OCI-LY3 (cell line): ENCODE measurements around the gene CNDP1.

Experiments
- H2AFZ ChIP-seq: fragments of 200-600, 300-600 bp; shearing (Covaris generic); 2 replicates; pipeline ENCODE4 v1.6.0; 2014; ENCODE audit warnings: antibody characterized with exemption, low read depth, low read length
- H3K27ac ChIP-seq: fragments of 200-600, 300-600 bp; sonication (generic); 2 replicates; pipeline ENCODE4 v1.5.1; 2014; ENCODE audit warnings: mild to moderate bottlenecking, low read length, moderate library complexity, mixed read lengths
- H3K27me3 ChIP-seq: fragments of 200-600, 300-600 bp; sonication (generic); 2 replicates; pipeline ENCODE4 v1.6.1; 2014; ENCODE audit warnings: low read depth, low read length, mixed read lengths
- H3K36me3 ChIP-seq: fragments of 200-600, 300-600 bp; sonication (generic); replicated peaks from 2 replicates; pipeline ENCODE3; 2014; ENCODE audit warnings: low read depth, low read length, mixed read lengths
- H3K4me1 ChIP-seq: fragments of 300-600, 200-600 bp; sonication (generic); 2 replicates; pipeline ENCODE4 v1.6.1; 2014; ENCODE audit warnings: low read length, mixed read lengths
- H3K4me2 ChIP-seq: fragments of 200-600, 300-600 bp; sonication (generic); 2 replicates; pipeline ENCODE4 v1.6.1; 2014; ENCODE audit warnings: low read length, mixed read lengths
- H3K4me3 ChIP-seq: fragments of 300-600, 200-600 bp; sonication (generic); 2 replicates; pipeline ENCODE4 v1.5.1; 2014; ENCODE audit warnings: antibody characterized with exemption, mild to moderate bottlenecking, low read length, moderate library complexity
- H3K79me2 ChIP-seq: fragments of 300-600, 200-600 bp; shearing (Covaris generic); 2 replicates; pipeline ENCODE4 v1.6.1; 2014; ENCODE audit warnings: mild to moderate bottlenecking, low read length, mixed read lengths
- H3K9ac ChIP-seq: fragments of 300-600, 200-600 bp; shearing (Covaris generic); 2 replicates; pipeline ENCODE4 v1.6.0; 2014; ENCODE audit warnings: mild to moderate bottlenecking, low read length, moderate library complexity
- H3K9me3 ChIP-seq: fragments of 200-600, 300-600 bp; shearing (Covaris generic); 2 replicates; pipeline ENCODE4 v1.6.1; 2014; ENCODE audit warnings: low read length, mixed read lengths; ENCODE audit not compliant: insufficient read depth
- H4K20me1 ChIP-seq: fragments of 200-600, 300-600 bp; sonication (generic); 2 replicates; pipeline ENCODE4 v1.6.1; 2016; ENCODE audit warnings: low read length, mixed read lengths; ENCODE audit not compliant: insufficient read depth
- EZH2phosphoT487 ChIP-seq: fragments of 200-600 bp; shearing (Covaris generic); IDR thresholded peaks from 2 replicates; pipeline ENCODE4 v1.6.1; 2018; ENCODE audit warnings: antibody characterized with exemption, mixed run types, low read depth
- TF ChIP-seq, protein P1 (sequence below): fragments of 200-600, 300-600 bp; sonication (generic); IDR thresholded peaks from 2 replicates; pipeline ENCODE4 v1.5.1; 2014; ENCODE audit warnings: antibody characterized with exemption, low read length, low read depth

The CNDP1 gene

DNA sequence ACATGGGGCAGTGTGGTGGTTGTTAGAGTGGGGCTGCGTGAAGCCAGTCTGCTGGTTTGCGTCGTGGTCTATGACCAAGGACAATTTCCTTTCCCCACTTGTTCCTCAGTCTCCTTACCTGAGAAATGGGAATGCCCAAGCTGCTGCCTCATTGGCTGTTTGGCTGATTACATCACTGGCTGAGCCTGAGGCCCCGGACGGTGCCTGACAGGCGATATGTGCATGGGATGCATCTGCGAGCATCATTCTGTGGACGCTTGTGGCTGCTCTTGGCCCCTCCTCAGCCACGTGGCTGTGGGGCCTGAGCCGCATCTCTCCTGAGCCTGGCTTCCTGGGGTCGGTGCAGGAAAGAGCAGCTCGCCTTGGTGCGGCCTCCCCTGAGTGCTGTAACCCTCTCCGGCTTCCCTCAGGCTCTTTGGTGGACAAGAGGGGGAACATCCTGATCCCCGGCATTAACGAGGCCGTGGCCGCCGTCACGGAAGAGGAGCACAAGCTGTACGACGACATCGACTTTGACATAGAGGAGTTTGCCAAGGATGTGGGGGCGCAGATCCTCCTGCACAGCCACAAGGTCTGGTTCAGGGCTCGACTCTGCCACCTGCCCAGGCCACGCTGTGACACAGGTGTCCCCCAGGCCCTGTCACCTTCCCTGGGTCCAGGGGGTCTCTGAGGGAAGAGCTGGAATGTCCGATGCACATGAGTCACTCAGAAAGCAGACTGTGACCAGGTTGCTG, 21.0 kb upstream of the CNDP1 start:
- Histone ChIP-seq H3K27ac (no peak overlapping the region), H3K79me2 (peaks cover 20% of the 10 kb centered on the region; the same call in 1 of the 2 replicates), H3K4me1 (no peaks in the 10 kb centered on the region), H3K27me3 (no peaks in the 10 kb centered on the region), H4K20me1 (peaks cover 20% of the 10 kb centered on the region), H3K4me2 (no peak overlapping the region), H3K36me3 (peaks cover 85% of the 10 kb centered on the region), H3K4me3 (no peak overlapping the region), H3K9me3 (no peaks in the 10 kb centered on the region), H3K9ac (no peak overlapping the region), H2AFZ (no peak overlapping the region)
- TF ChIP-seq, protein P1, sequence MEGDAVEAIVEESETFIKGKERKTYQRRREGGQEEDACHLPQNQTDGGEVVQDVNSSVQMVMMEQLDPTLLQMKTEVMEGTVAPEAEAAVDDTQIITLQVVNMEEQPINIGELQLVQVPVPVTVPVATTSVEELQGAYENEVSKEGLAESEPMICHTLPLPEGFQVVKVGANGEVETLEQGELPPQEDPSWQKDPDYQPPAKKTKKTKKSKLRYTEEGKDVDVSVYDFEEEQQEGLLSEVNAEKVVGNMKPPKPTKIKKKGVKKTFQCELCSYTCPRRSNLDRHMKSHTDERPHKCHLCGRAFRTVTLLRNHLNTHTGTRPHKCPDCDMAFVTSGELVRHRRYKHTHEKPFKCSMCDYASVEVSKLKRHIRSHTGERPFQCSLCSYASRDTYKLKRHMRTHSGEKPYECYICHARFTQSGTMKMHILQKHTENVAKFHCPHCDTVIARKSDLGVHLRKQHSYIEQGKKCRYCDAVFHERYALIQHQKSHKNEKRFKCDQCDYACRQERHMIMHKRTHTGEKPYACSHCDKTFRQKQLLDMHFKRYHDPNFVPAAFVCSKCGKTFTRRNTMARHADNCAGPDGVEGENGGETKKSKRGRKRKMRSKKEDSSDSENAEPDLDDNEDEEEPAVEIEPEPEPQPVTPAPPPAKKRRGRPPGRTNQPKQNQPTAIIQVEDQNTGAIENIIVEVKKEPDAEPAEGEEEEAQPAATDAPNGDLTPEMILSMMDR = no peak
- no peak for TF ChIP-seq EZH2phosphoT487

DNA sequence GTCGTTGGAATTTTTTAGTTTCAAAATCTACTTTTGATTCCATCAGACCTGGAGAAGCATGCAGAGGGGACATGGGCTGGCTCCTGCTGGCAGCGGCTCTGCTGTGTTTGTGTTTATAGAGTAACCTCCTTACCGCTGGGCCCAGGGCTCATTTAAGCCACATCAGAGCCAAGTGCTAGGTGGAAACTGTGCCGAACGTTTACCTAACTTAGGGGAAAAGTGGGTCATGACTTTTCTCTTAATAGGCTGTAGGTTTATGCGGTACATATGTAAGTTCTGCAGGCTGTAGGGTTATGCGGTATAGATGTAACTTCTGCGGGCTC, 20.5 kb upstream of the CNDP1 start:
- Histone ChIP-seq H3K27me3 (no peaks in the 10 kb centered on the region), H3K9me3 (no peaks in the 10 kb centered on the region), H3K27ac (no peak overlapping the region), H3K79me2 (peaks cover 20% of the 10 kb centered on the region; the same call in 1 of the 2 replicates), H3K9ac (no peak overlapping the region), H3K4me3 (no peak overlapping the region), H4K20me1 (peaks cover 22% of the 10 kb centered on the region), H3K4me1 (no peaks in the 10 kb centered on the region), H3K4me2 (no peak overlapping the region), H3K36me3 (peaks cover 85% of the 10 kb centered on the region), H2AFZ (no peak overlapping the region)
- no peak for TF ChIP-seq EZH2phosphoT487

DNA sequence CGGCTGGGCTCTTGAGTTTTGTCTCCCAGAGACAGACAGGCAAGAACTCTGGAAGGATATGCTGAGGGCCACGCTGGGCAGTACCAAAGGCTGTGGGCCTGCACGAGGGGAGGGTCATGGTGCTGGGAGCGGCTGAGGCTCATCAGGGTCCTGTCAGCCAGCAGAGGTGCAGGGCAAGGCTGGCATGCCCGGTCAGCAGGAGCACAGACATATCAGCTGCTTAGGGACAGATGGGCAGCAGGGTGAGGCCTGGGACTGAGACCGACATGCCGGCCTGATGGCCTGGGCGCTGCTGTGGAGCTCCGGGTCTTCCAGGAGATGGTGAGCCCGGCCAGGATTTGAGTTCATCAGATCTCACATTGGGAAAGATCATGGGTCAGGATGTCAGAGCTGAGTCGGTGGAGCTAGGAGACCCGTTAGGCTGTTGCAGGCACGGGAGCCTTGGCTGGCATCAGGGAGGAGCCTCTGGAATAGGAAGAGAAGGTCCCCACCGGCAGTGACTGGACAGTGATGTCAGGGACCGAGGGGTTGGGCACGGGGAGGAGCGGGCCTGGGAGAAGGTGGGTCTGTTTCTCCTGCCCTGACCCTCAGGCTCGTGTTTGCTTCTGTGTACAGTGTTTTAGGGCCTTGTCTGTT, 19.3 kb upstream of the CNDP1 start:
- no peak overlapping the region for H3K27ac ChIP-seq
- H3K27me3 ChIP-seq = no peaks in the 10 kb centered on the region
- H3K79me2 ChIP-seq = peaks cover 20% of the 10 kb centered on the region; the same call in 1 of the 2 replicates
- H4K20me1 ChIP-seq = peaks cover 22% of the 10 kb centered on the region
- H3K4me1 ChIP-seq = no peaks in the 10 kb centered on the region
- peaks cover 85% of the 10 kb centered on the region for H3K36me3 ChIP-seq
- H3K4me2 ChIP-seq = no peak overlapping the region
- no peak overlapping the region for H2AFZ ChIP-seq
- no peak overlapping the region for H3K9ac ChIP-seq
- no peak overlapping the region for H3K4me3 ChIP-seq
- TF ChIP-seq EZH2phosphoT487 = no peak
- TF ChIP-seq, protein P1 = no peak
- no peaks in the 10 kb centered on the region for H3K9me3 ChIP-seq

DNA sequence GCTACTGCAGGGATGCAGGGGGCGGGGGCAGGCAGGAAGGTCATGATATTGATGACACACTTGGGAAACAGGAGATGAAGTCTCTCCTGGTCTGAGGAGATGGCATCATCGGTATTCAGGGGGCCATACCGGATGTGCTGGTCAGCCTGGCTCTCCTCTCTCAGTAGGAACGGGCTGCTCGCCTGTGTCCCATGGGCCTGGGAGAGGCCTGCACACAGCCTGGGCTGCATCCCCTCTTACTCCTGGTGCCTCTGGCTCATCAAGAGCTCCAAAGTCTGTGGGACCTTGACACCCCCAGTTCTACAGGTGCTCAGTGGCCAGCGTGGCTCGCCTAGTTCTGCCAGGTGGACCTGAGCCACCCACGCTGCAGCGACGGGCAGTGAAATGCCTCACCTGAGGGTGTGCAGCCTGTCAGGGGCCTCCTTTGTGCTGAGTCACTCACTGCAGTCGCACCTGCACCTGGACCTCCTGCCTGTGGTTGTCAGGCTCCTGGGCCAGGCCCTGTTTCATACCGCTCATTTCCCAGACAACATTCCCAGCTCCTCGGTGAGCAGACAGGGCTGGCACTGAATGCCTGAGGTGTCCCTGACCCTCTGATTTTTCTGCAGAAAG, 18.6 kb upstream of the CNDP1 start:
- H2AFZ ChIP-seq = no peak overlapping the region
- H3K27ac ChIP-seq = no peak overlapping the region
- peaks cover 20% of the 10 kb centered on the region; the same call in 1 of the 2 replicates for H3K79me2 ChIP-seq
- no peaks in the 10 kb centered on the region for H3K9me3 ChIP-seq
- H4K20me1 ChIP-seq = peaks cover 22% of the 10 kb centered on the region
- H3K4me1 ChIP-seq = no peaks in the 10 kb centered on the region
- no peak overlapping the region for H3K4me3 ChIP-seq
- no peaks in the 10 kb centered on the region for H3K27me3 ChIP-seq
- no peak overlapping the region for H3K4me2 ChIP-seq
- H3K36me3 ChIP-seq = peaks cover 85% of the 10 kb centered on the region
- no peak overlapping the region for H3K9ac ChIP-seq
- TF ChIP-seq, protein P1 = no peak
- TF ChIP-seq EZH2phosphoT487 = no peak
